Upper lobe of left lung (tissue), 6 donors: Measurements from ENCODE around the gene ACSL1. TPM values are rescaled to one million over a fixed set of nuclear protein-coding genes. Genes with fewer than 3 reads are reported as not detected.

Source experiments
- small RNA-seq, 4 donors: library from RNA; depleted of rRNA; stranded (forward); fragments of <200 nt; gene quantifications; one replicate each; pipeline ENCODE3, GENCODE V24; 2016
- total RNA-seq, 6 donors: library from RNA; depleted of rRNA in 4 of 6; stranded (reverse); fragments of >200 nt in 4 of 6; gene quantifications; one replicate each; pipeline versions ENCODE4 v1.1.0 to v1.2.1, GENCODE V29; 2016 to 2021
- donor health status: DM: no; HTN: no; CAD: no; lungs with moderate emphysema.
- donor health status: DM: no; HTN: yes; CAD: no; lungs with severe emphysema.

ACSL1 gene
- total RNA-seq, 6 donors from 2014 or later: 208 to 306 (median 234) TPM

Small RNAs within 50 kb of the gene (small RNA-seq; reads per million reads assigned to genes)
- gene MIR3945: 0 reads per million in 4 donors

Other genes with a start within 250 kb of the ACSL1 start
- 10 to 100 TPM in 4 of 6 donors, 1 to 10 TPM in 2; 7.0 to 25.5 (median 15.0) TPM for gene CASP3, start 176.5 kb downstream of the ACSL1 start, total RNA-seq
- 10 to 100 TPM in 5 of 6 donors, 1 to 10 TPM in 1; 7.0 to 21.0 (median 13.3) TPM for gene PRIMPOL, start 176.2 kb downstream of the ACSL1 start, total RNA-seq
- gene CENPU, start 91.9 kb downstream of the ACSL1 start, total RNA-seq: 1 to 10 TPM in 4 of 6 donors, under 1 TPM in 1, not detected in 1; 0.44 to 5.5 (median 3.5) TPM
- gene HELT, start 192.5 kb upstream of the ACSL1 start, total RNA-seq: 1 to 10 TPM in 2 of 6 donors, not detected in 4; 1.3 to 1.6 TPM